Measurements from ENCODE around the gene EFEMP2. TPM values are rescaled to one million over a fixed set of nuclear protein-coding genes. Genes with fewer than 3 reads are reported as not detected.

The EFEMP2 gene
- 3.4 and 3.8 TPM in 2 replicates for total RNA-seq (2022)
- percentile 13 among the genes with signal in this experiment for Bru-seq, nascent RNA
- BruChase-seq, experiment 1, labeled RNA remaining after a 6-hour chase: percentile 29 among the genes with signal in this experiment
- percentile 27 among the genes with signal in this experiment for BruChase-seq, experiment 2, labeled RNA remaining after a 2-hour chase
- long read RNA-seq, partial matches to known transcripts: 0 of 2 reads
- long read RNA-seq, other reads (novel, unspliced or antisense): 1 of 2 reads

DNA sequence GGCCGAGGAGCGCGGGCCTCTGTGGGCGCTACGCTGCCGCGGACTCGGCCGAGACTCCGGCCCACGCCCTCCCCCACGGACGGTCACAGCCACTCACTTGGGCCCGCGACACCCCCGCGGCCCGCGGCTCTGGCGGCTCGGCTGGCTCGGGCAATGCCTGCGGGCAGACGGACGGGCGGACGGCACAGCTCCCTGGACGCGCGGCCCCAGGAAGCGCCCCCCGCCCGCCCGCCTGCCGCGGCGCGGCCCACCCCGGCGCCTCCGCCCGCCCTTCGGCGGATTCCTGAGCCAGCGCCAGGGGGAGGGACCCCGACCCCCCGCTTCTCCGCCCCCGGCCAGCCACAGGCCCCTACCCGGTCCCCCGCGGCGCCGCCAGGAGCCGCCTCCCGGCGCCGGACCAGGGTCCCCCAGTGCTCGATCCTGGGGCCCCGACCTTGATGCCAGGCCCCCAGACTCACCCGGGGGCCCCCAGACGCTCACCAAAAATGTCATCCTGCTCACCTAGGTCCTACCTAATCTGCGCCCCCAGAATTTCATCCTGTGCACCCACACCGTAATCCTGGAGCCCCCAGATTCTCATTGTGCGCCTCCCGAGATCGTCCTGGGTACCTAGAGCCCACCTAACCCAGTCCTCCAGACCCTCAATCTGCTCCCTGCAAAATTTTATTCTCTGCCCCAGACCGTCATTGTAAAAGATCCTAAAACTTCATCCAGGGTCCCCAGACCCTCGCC is at the start of gene EFEMP2:
Gene EFEMP2 (minus strand): TSS at position 215 of the 732 bp plus-strand sequence. CDS start 446 bp downstream, outside the sequence.
- H3K9me3 Mint-ChIP-seq (ENCODE audit: low read depth, unreplicated experiment): no peaks in the 10 kb centered on the region
- H3K27me3 Mint-ChIP-seq (ENCODE audit: unreplicated experiment): peaks cover 29% of the 10 kb centered on the region
- TF ChIP-seq, protein P1, sequence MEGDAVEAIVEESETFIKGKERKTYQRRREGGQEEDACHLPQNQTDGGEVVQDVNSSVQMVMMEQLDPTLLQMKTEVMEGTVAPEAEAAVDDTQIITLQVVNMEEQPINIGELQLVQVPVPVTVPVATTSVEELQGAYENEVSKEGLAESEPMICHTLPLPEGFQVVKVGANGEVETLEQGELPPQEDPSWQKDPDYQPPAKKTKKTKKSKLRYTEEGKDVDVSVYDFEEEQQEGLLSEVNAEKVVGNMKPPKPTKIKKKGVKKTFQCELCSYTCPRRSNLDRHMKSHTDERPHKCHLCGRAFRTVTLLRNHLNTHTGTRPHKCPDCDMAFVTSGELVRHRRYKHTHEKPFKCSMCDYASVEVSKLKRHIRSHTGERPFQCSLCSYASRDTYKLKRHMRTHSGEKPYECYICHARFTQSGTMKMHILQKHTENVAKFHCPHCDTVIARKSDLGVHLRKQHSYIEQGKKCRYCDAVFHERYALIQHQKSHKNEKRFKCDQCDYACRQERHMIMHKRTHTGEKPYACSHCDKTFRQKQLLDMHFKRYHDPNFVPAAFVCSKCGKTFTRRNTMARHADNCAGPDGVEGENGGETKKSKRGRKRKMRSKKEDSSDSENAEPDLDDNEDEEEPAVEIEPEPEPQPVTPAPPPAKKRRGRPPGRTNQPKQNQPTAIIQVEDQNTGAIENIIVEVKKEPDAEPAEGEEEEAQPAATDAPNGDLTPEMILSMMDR (IDR thresholded peaks at IDR 0.05; ENCODE audit: unreplicated experiment): no peak
- DNase-seq: no peak
- peaks cover 9% of the 10 kb centered on the region for H3K4me1 Mint-ChIP-seq (ENCODE audit: low read depth, unreplicated experiment)
- CTCF ChIA-PET: interaction anchor here (2.3 kb wide), 1 partner anchor 13 kb away, joined by 12 read pairs; the partner anchor contains the start of gene MUS81
- no peak within 1 kb of the TSS for H3K27ac Mint-ChIP-seq (ENCODE audit: unreplicated experiment)
- intact Hi-C loops (cut with micrococcal nuclease; ENCODE audit: unreplicated experiment): no loop called here
- no TSS peak for BruUV-seq (replicated peaks)
- peaks cover 29% of the 10 kb centered on the region for H3K36me3 Mint-ChIP-seq (ENCODE audit: insufficient read depth, unreplicated experiment)
- H3K4me3 Mint-ChIP-seq (ENCODE audit: low read depth, unreplicated experiment): peak within 1 kb of the TSS; percentile 80

DNA sequence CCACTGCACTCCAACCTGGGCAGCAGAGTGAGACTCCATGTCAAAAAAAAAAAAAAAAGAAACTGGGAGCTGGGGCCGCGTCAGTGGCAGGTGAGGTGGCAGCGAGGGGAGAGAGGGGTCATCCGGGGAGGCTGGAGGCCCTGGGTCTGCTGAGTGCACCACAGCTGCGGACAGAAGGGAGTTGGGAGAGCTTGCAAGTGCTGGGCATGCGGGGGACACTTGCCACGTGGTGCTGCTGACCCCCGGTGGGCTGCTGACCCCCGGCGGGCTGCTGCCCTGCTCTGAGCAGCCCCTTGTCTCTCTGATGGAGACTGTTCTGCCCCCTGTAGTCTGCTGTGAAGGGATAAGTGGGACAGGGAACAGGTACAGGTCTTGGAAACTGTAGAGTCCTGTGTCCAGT is 49.3 kb upstream of the EFEMP2 start:
- Mint-ChIP-seq H3K27me3 (ENCODE audit: unreplicated experiment) (no peaks in the 10 kb centered on the region), H3K4me1 (ENCODE audit: low read depth, unreplicated experiment) (peaks cover 12% of the 10 kb centered on the region), H3K27ac (ENCODE audit: unreplicated experiment) (no peak overlapping the region), H3K4me3 (ENCODE audit: low read depth, unreplicated experiment) (no peak overlapping the region), H3K36me3 (ENCODE audit: insufficient read depth, unreplicated experiment) (peaks cover 58% of the 10 kb centered on the region), H3K9me3 (ENCODE audit: low read depth, unreplicated experiment) (no peaks in the 10 kb centered on the region)
- CTCF ChIA-PET: interaction anchor here (0.6 kb wide), 1 partner anchor 22 kb away, joined by 3 read pairs; no protein-coding TSS in a partner anchor
- DNase-seq: no peak
- TF ChIP-seq, protein P1 (IDR thresholded peaks at IDR 0.05; ENCODE audit: unreplicated experiment): no peak
- no TSS peak for BruUV-seq (replicated peaks)
- intact Hi-C loops (cut with micrococcal nuclease; ENCODE audit: unreplicated experiment): no loop called here

DNA sequence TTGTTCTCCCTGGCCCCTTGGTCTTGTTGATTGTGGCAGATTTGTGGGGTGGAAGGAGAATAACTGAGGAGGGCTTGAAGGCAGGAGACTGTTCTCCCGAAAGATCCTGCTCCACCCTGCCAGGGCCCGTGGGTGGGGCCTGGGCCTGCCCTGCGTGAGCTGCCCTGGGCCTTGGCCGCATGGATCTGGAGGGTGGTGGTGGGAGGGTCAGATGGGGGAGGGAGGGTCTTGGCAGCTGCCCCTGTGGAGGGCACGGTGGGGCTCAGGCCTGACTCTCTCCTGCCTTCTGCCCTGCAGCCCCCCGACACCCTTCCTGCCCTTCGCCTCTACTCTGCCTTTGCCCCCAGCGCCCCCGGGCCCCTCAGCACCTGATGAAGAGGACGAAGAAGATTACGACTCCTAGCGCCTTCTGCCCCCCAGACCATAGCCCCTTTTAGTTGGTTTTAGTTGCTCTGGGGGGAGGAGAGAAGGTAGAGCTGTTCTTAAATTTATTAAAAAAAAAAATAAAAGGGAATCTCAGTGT is 48.5 kb upstream of the EFEMP2 start:
- BruUV-seq (replicated peaks): no TSS peak
- H3K9me3 Mint-ChIP-seq (ENCODE audit: low read depth, unreplicated experiment): no peaks in the 10 kb centered on the region
- intact Hi-C loops (cut with micrococcal nuclease; ENCODE audit: unreplicated experiment): no loop called here
- TF ChIP-seq, protein P1 (IDR thresholded peaks at IDR 0.05; ENCODE audit: unreplicated experiment): no peak
- peak overlapping the region; percentile 94 for H3K4me3 Mint-ChIP-seq (ENCODE audit: low read depth, unreplicated experiment)
- no peak for DNase-seq
- peaks cover 20% of the 10 kb centered on the region for H3K4me1 Mint-ChIP-seq (ENCODE audit: low read depth, unreplicated experiment)
- H3K36me3 Mint-ChIP-seq (ENCODE audit: insufficient read depth, unreplicated experiment): peaks cover 63% of the 10 kb centered on the region
- CTCF ChIA-PET: interaction anchor here (0.6 kb wide), 1 partner anchor 23 kb away, joined by 3 read pairs; no protein-coding TSS in a partner anchor
- H3K27me3 Mint-ChIP-seq (ENCODE audit: unreplicated experiment): no peaks in the 10 kb centered on the region
- no peak overlapping the region for H3K27ac Mint-ChIP-seq (ENCODE audit: unreplicated experiment)

DNA sequence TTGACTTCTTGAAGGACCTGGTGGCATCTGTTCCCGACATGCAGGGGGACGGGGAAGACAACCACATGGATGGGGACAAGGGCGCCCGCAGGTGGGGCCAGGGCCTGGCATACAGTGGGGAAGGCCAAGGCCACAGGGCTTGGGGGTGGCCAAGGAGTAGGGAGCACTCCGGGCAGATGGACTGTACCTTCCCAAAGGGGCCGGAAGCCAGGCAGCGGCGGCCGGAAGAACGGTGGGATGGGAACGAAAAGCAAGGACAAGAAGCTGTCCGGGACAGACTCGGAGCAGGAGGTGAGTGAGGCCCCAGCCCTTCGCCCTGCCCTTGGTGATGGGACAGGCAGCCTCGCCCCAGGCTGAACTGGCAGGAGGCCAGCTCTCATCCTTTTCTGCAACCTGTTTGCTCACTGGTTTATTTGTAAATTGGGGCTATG is 47.8 kb upstream of the EFEMP2 start:
- no TSS peak for BruUV-seq (replicated peaks)
- CTCF ChIA-PET: no interaction called here
- Mint-ChIP-seq H3K4me1 (ENCODE audit: low read depth, unreplicated experiment) (peaks cover 27% of the 10 kb centered on the region), H3K36me3 (ENCODE audit: insufficient read depth, unreplicated experiment) (peaks cover 70% of the 10 kb centered on the region), H3K4me3 (ENCODE audit: low read depth, unreplicated experiment) (peak overlapping the region; percentile 94), H3K9me3 (ENCODE audit: low read depth, unreplicated experiment) (no peaks in the 10 kb centered on the region), H3K27ac (ENCODE audit: unreplicated experiment) (peak overlapping the region; percentile 52), H3K27me3 (ENCODE audit: unreplicated experiment) (no peaks in the 10 kb centered on the region)
- DNase-seq: no peak
- intact Hi-C loops (cut with micrococcal nuclease; ENCODE audit: unreplicated experiment): no loop called here
- TF ChIP-seq, protein P1 (IDR thresholded peaks at IDR 0.05; ENCODE audit: unreplicated experiment): no peak
